RWPE1 (cell line): ENCODE measurements around the gene COPE.

ENCODE experiments used
- CTCF ChIA-PET: fragments of 350-600 bp; sonication (Branson Sonifier 250); formaldehyde crosslinking; extraction: SDS; loops from one replicate; lab custom pipeline; 2021; lab: Yijun Ruan, JAX
- POLR2A ChIA-PET: fragments of 400-600 bp; formaldehyde crosslinking; extraction: SDS; loops from one replicate; lab custom pipeline; 2020; ENCODE audit warnings: antibody characterized with exemption; ENCODE audit not compliant: low non-redundant PET; lab: Yijun Ruan, JAX
- DNase-seq: peaks from one replicate; pipeline ENCODE4 v3.0.0; 2012; ENCODE audit warnings: low spot score
- H3K27ac ChIP-seq: fragments of 450-650 bp; 2 replicates; pipeline ENCODE4 v1.5.1; 2017
- CTCF ChIP-seq: fragments of 450-650 bp; conservative IDR thresholded peaks from 2 replicates; pipeline ENCODE4 v1.5.1; 2017; ENCODE audit warnings: low read depth, mild to moderate bottlenecking

COPE gene

GRCh38 chr19:18856385-18857126 is 62.6 kb downstream of the COPE start:
- ChIA-PET CTCF (interaction anchor here (0.5 to 1.1 kb wide), 4 partner anchors 11 to 262 kb away, joined by 3 to 5 read pairs (median 4); no protein-coding TSS in a partner anchor), POLR2A (interaction anchor here (0.6 kb wide), 1 partner anchor 338 kb away, joined by 6 read pairs; no protein-coding TSS in a partner anchor)
- H3K27ac ChIP-seq, result peak overlapping the region; percentile 31
- TF ChIP-seq CTCF, result peak; percentile 29; the same call in 1 of the 2 replicates
- peak; percentile 20 for DNase-seq

- TF ChIP-seq CTCF, result no peak
- POLR2A ChIA-PET, result interaction anchor here (0.6 kb wide), 1 partner anchor 337 kb away, joined by 6 read pairs; no protein-coding TSS in a partner anchor
- peak overlapping the region; percentile 31 for H3K27ac ChIP-seq
- CTCF ChIA-PET, result interaction anchor here (0.5 to 1.1 kb wide), 6 partner anchors 8 to 262 kb away, joined by 3 to 5 read pairs (median 3); no protein-coding TSS in a partner anchor
- no peak for DNase-seq
These were observed 63.4 kb downstream of the COPE start for GRCh38 chr19:18855647-18856384.

- H3K27ac ChIP-seq, result no peak overlapping the region
- TF ChIP-seq CTCF, result no peak
- POLR2A ChIA-PET, result no interaction called here
- CTCF ChIA-PET, result interaction anchor here (1.0 kb wide), 2 partner anchors 9 to 12 kb away, joined by 3 read pairs; no protein-coding TSS in a partner anchor
- no peak for DNase-seq
These were observed 64.2 kb downstream of the COPE start for GRCh38 chr19:18854982-18855381.

GRCh38 chr19:18853755-18854427 is 65.3 kb downstream of the COPE start:
- no peak overlapping the region for H3K27ac ChIP-seq
- no peak for DNase-seq
- no peak for TF ChIP-seq CTCF
- ChIA-PET POLR2A (no interaction called here), CTCF (no interaction called here)

GRCh38 chr19:18852648-18853047 is 66.5 kb downstream of the COPE start:
- no peak for DNase-seq
- ChIA-PET POLR2A (no interaction called here), CTCF (no interaction called here)
- peak overlapping the region; percentile 80 for H3K27ac ChIP-seq
- TF ChIP-seq CTCF, result no peak

GRCh38 chr19:18851673-18852325 is 67.4 kb downstream of the COPE start:
- no peak for TF ChIP-seq CTCF
- H3K27ac ChIP-seq, result peak overlapping the region; percentile 80
- no peak for DNase-seq
- ChIA-PET POLR2A (no interaction called here), CTCF (no interaction called here)
